Astrocyte (in vitro differentiated cells and primary cell): ENCODE data around the gene MATN3.

Experiments
- CTCF ChIP-seq: IDR thresholded peaks from 2 replicates; pipeline ENCODE4 v1.5.1; 2011; ENCODE audit warnings: low read depth, mild to moderate bottlenecking, inconsistent platforms, low read length, moderate library complexity; ENCODE audit not compliant: insufficient read depth
- EZH2 ChIP-seq: IDR thresholded peaks from 2 replicates; pipeline ENCODE4 v1.6.1; 2012; ENCODE audit warnings: mild to moderate bottlenecking, low read length, inconsistent platforms; ENCODE audit not compliant: insufficient read depth

GRCh38 chr2:20052229-20052851 lies 39.9 kb upstream of the MATN3 start:
- TF ChIP-seq CTCF (no peak), EZH2 (no peak)
